ENCODE results near the gene NEO1.
A peak's percentile ranks its signal among the peaks of the same experiment; 100 is the strongest.

NEO1 gene

DNA sequence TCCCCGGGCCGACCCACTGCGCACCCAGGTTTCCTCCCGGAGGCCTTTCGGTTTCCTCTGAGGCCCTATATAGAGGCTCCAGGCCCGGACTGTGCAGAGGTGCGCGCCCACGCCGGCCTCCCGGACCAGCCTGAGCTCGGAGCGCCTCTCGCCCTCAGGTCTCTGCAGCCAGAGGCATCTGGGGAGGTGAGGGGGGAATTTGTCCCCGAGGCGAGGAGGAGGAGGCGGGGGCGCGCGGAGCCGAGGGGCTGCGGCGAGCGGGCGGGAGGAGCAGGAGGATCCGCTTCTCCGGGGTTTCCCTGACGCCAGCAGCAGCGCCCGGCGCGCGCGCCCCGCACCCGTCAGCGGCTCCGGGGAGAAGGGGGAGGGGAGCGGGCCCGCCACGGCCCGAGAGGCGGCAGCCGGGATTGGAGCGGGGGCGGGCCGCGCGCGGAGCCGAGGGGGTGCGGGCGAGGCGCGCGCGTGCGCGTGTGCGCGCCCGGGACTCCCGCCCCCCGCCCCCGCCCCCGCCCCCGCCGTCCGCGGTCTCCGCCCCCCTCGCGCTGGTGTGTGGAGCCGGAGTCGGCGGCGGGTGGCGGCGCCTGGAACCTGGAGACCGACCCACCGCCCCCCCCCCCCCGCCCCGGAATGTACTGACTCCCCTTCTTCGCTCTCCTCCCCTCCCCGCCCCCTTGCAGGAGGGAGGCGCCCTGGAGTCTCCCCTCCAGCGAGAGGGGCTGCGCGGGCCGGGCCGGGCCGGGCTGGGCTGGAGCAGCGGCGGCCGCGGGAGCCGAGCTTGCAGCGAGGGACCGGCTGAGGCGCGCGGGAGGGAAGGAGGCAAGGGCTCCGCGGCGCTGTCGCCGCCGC, at the start of gene NEO1:
NEO1 (plus strand) TSS at position 657 of the 846 bp plus-strand sequence. CDS start 213 bp downstream, outside the sequence.
- TF ChIP-seq, protein P1, sequence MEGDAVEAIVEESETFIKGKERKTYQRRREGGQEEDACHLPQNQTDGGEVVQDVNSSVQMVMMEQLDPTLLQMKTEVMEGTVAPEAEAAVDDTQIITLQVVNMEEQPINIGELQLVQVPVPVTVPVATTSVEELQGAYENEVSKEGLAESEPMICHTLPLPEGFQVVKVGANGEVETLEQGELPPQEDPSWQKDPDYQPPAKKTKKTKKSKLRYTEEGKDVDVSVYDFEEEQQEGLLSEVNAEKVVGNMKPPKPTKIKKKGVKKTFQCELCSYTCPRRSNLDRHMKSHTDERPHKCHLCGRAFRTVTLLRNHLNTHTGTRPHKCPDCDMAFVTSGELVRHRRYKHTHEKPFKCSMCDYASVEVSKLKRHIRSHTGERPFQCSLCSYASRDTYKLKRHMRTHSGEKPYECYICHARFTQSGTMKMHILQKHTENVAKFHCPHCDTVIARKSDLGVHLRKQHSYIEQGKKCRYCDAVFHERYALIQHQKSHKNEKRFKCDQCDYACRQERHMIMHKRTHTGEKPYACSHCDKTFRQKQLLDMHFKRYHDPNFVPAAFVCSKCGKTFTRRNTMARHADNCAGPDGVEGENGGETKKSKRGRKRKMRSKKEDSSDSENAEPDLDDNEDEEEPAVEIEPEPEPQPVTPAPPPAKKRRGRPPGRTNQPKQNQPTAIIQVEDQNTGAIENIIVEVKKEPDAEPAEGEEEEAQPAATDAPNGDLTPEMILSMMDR (IDR thresholded peaks at IDR 0.05; ENCODE audit: low read depth, low read length), result no peak
- DNase-seq (ENCODE audit: extremely low read depth, low read depth), result peak; percentile 19

- TF ChIP-seq, protein P1 (IDR thresholded peaks at IDR 0.05; ENCODE audit: low read depth, low read length), result no peak
- DNase-seq (ENCODE audit: extremely low read depth, low read depth), result no peak
These were observed 47.8 kb upstream of the NEO1 start for GRCh38 chr15:73004462-73004861.

DNA sequence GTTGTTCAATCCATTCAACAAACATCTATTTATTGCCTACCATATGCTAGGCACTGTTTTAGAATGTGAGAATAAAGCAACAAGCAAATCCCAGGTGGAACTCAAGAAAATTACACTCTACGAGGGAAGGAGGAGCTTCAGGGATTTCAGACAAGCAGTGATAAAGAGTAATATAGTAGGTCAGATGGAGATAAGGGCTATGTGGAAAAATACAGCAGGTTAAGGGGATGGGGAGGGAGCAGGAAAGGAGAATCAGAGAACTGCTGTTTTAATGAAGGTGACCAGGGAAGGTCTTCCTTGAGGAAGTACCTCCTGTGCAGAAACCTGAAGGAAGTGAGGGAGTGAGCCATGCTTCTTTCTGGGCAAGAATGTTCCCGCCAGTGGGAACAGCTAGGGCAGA, 47.2 kb upstream of the NEO1 start:
- no peak for DNase-seq (ENCODE audit: extremely low read depth, low read depth)
- TF ChIP-seq, protein P1 (IDR thresholded peaks at IDR 0.05; ENCODE audit: low read depth, low read length), result no peak

GRCh38 chr15:73005446-73005845, 46.8 kb upstream of the NEO1 start:
- TF ChIP-seq, protein P1 (IDR thresholded peaks at IDR 0.05; ENCODE audit: low read depth, low read length), result no peak
- DNase-seq (ENCODE audit: extremely low read depth, low read depth), result no peak

- no peak for DNase-seq (ENCODE audit: extremely low read depth, low read depth)
- TF ChIP-seq, protein P1 (IDR thresholded peaks at IDR 0.05; ENCODE audit: low read depth, low read length), result no peak
These were observed 45.7 kb upstream of the NEO1 start for GRCh38 chr15:73006523-73006922.

- DNase-seq (ENCODE audit: extremely low read depth, low read depth), result no peak
- TF ChIP-seq, protein P1 (IDR thresholded peaks at IDR 0.05; ENCODE audit: low read depth, low read length), result no peak
These were observed 42.9 kb upstream of the NEO1 start for GRCh38 chr15:73009066-73010056.
